ENCODE measurements around the gene MTHFD1L.
"Not testable (repeated sequence)": the region's sequence is repeated elsewhere in the genome, so short reads cannot be mapped to it uniquely, and the experiment has no call there.

Gene MTHFD1L

GRCh38 chr6:151073701-151074100, 208.2 kb downstream of the MTHFD1L start:
- DNase-seq = no peak

- DNase-seq = no peak
These were observed 209.5 kb downstream of the MTHFD1L start for GRCh38 chr6:151075005-151075404.

GRCh38 chr6:151075527-151075926, 210.0 kb downstream of the MTHFD1L start:
- DNase-seq = no peak

- no peak for DNase-seq
These were observed 210.5 kb downstream of the MTHFD1L start for GRCh38 chr6:151075930-151076555.

- DNase-seq = no peak
These were observed 213.2 kb downstream of the MTHFD1L start for GRCh38 chr6:151078655-151079054.

GRCh38 chr6:151081656-151082055, 216.2 kb downstream of the MTHFD1L start:
- DNase-seq = no peak

- no peak for DNase-seq
These were observed 216.6 kb downstream of the MTHFD1L start for GRCh38 chr6:151082079-151082478.

GRCh38 chr6:151084275-151084674, 218.8 kb downstream of the MTHFD1L start:
- DNase-seq = no peak

- not testable (repeated sequence) for DNase-seq
These were observed 221.6 kb downstream of the MTHFD1L start for GRCh38 chr6:151087055-151087454.

- DNase-seq = no peak
These were observed 222.5 kb downstream of the MTHFD1L start for GRCh38 chr6:151087861-151088598.

- no peak for DNase-seq
These were observed 223.1 kb downstream of the MTHFD1L start for GRCh38 chr6:151088599-151088935.

- DNase-seq = no peak
These were observed 223.5 kb downstream of the MTHFD1L start for GRCh38 chr6:151088963-151089362.

GRCh38 chr6:151089978-151090377, 224.5 kb downstream of the MTHFD1L start:
- DNase-seq = no peak

GRCh38 chr6:151091571-151091970, 226.1 kb downstream of the MTHFD1L start:
- DNase-seq = no peak

- no peak for DNase-seq
These were observed 227.1 kb downstream of the MTHFD1L start for GRCh38 chr6:151092591-151092990.

GRCh38 chr6:151093706-151094105, 228.2 kb downstream of the MTHFD1L start:
- DNase-seq = no peak

- DNase-seq = no peak
These were observed 230.2 kb downstream of the MTHFD1L start for GRCh38 chr6:151095538-151096254.

- no peak for DNase-seq
These were observed 230.7 kb downstream of the MTHFD1L start for GRCh38 chr6:151096255-151096612.

GRCh38 chr6:151096691-151097606, 231.4 kb downstream of the MTHFD1L start:
- DNase-seq = no peak

- peak; percentile 15 for DNase-seq
These were observed 232.7 kb downstream of the MTHFD1L start for GRCh38 chr6:151098166-151098565.

GRCh38 chr6:151100326-151100725, 234.8 kb downstream of the MTHFD1L start:
- no peak for DNase-seq

GRCh38 chr6:151101161-151101815, 235.8 kb downstream of the MTHFD1L start:
- DNase-seq = no peak

All from activated CD4-positive, alpha-beta T cell treated with anti-CD3 and anti-CD28 coated beads for 48 hours (primary cell).